GM21717 (cell line): ENCODE measurements around the gene MCM7.

Source experiments
- ATAC-seq: cut with Tn5 transposase; IDR thresholded peaks from one replicate; pipeline ENCODE4 v1.9.1; 2021; ENCODE audit warnings: mild to moderate bottlenecking, moderate library complexity; ENCODE audit not compliant: unreplicated experiment

The MCM7 gene

GRCh38 chr7:100098913-100099312 lies 2.3 kb downstream of the MCM7 start:
- no peak for ATAC-seq

DNA sequence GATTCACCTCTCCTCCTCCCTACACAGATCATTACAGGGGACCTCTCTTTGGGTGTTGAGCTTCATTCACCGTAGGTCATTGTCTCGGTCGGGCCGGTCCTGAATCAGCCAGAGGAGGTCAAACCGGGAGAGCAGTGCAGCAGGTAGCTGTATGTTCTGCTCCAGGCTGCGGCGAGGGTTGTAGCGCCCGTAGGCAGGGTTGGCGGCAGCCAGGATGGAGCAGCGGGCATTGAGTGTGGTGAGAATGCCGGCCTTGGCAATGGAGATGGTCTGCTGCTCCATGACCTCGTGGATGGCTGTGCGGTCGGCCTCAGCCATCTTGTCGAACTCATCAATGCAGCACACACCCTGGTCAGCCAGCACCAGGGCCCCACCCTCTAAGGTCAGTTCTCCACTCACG lies 5.5 kb downstream of the MCM7 start:
- ATAC-seq: no peak

- no peak for ATAC-seq
These were observed 5.9 kb downstream of the MCM7 start for GRCh38 chr7:100095289-100095688.

GRCh38 chr7:100093925-100094486 lies 7.2 kb downstream of the MCM7 start:
- no peak for ATAC-seq

GRCh38 chr7:100093498-100093897 lies 7.7 kb downstream of the MCM7 start:
- ATAC-seq: no peak

DNA sequence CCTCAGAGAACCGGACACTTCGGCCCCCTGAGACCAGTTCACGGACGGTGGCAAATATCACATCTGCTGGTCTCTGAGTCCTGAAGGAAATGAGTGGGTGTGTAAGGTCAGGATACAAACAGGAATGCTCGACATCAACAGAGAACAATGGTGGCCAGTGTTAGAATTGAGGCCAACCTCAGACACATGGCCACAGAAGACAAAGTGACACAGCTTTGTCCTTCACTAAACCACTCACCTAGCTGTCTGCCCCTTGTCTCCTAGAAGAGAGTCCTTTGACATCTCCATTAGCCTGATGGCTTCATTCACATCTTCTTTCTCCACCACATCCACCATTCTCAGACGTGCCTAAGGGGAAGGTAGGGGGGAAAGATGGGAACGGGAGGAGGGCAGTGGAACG lies 8.1 kb downstream of the MCM7 start:
- no peak for ATAC-seq

DNA sequence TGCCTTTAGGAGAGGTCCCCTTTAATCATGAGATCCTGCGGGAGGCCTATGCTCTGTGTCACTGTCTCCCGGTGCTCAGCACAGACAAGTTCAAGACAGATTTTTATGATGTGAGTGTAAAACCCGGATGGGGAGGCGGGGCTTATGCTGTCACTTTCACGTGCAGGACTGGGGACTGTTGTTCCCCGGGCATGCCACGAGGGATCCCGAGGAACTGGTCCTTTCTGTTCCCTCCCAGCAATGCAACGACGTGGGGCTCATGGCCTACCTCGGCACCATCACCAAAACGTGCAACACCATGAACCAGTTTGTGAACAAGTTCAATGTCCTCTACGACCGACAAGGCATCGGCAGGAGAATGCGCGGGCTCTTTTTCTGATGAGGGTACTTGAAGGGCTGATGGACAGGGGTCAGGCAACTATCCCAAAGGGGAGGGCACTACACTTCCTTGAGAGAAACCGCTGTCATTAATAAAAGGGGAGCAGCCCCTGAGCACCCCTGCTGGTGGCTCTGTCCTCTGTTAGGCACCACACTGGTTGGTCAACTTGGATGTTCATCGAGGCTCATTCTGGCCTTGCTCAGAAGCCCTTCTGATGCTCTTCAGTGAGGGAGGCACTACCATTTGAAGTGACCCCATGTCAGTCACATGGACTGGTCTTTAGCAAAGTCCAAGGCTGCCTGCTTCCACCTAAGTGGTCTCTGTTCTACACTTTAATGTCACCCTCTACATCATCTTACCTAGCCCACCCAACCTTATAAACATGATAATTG lies 9.6 kb downstream of the MCM7 start:
- no peak for ATAC-seq

GRCh38 chr7:100090527-100091410 lies 10.4 kb downstream of the MCM7 start:
- ATAC-seq: no peak

GRCh38 chr7:100089458-100090196 lies 11.6 kb downstream of the MCM7 start:
- no peak for ATAC-seq

DNA sequence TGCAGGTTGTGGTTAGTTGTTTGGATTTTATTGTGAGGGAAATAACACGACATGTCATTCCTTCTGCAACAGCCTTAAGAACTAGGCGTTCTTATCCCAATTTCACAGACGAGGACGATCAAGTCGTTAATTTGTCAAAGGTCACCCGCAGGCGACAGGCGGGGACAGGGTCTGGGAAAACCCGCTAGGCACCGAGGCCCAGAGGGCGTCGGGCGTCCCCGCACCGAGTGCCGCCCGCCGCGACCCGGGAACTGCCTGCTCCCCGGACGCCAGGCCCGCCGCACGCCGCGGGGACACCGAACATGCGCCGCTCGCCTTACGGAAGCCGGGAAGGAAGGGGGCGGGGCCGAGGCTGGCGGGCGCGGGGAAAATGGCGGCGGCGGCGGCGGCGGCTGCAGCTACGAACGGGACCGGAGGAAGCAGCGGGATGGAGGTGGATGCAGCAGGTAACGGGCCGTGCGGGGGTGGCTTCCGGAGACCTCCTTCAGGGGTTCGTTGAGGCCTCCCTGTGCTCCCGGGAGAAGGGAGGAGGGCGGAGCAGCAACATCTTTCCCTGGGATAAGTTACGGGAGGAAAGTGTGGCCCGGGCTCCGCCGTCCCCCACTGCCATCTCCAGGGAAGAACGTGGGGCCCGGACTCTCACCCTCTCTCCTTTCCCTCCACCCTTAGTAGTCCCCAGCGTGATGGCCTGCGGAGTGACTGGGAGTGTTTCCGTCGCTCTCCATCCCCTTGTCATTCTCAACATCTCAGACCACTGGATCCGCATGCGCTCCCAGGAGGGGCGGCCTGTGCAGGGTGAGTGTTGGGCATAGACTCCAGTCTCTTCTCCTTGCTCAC lies 12.4 kb downstream of the MCM7 start, which contains the start of gene COPS6:
COPS6 (plus strand) TSS at position 349 of the 837 bp plus-strand sequence; CDS start at position 371, 22 bp downstream.
- ATAC-seq: no peak

DNA sequence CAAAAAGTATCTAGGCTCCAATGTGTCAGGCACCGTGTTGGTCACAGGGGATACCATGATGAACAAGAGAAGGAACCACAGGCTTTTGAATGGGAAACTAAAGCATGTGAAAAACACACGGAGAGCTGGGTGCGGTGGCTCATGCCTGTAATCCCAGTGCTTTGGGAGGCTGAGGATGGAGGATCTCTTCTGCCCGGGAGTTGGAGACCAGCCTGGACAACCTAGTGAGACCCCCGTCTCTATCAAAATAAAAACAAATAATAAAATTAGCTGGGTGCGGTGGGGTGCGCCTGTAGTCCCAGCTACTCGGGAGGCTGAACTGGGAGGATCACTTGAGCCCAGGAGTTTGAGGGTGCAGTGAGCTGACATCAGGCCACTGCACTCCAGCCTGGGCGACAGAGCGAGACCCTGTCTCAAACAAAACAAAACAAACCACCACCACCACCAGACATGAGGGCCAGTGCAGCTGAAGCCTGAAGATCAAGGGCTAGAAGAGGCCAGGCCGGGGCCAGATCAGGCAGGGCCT lies 13.0 kb downstream of the MCM7 start:
- ATAC-seq: no peak

GRCh38 chr7:100087055-100087750 lies 14.0 kb downstream of the MCM7 start:
- no peak for ATAC-seq

DNA sequence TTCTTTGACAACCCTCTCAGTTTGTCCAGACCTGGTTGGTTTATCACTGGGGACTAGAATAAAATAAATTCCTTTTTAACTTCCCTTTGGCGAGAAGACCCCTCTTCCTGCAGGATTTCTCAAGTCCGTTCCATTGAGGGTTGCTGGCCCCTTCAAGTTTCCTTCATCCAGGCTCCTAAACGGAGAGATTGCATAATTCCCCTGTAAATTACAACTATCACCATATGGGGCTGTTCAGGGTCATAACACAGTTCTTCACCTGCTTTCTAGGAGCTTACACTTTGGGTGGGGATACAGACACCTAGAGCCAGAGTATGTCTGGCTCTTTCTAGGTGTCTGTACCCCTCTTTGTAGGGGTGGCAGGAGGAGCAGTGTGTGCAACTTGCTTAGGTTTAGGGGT lies 15.7 kb downstream of the MCM7 start:
- no peak for ATAC-seq

DNA sequence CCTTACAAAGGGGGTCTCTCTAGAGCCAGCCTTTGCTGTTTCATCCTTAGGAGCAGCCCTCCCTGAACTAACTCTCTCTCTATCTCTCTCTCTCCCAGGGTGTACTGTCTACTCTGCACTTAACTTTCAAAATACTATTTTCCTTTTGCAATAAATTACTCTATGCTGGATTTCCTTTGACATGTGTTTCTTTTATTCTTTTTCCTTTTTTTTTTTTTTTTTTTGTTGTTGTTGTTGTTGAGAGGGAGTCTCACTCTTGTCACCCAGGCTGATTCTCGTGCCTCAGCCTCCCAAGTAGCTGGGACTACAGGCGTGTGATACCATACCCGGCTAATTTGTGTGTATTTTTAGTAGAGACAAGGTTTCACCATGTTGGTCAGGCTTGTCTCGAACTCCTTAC lies 18.2 kb downstream of the MCM7 start:
- no peak for ATAC-seq

GRCh38 chr7:100081535-100082102 lies 19.6 kb downstream of the MCM7 start, which contains the start of gene ZNF3:
ZNF3 (minus strand) TSS chr7:100081723; CDS start chr7:100077357, 4,366 bp downstream.
- ATAC-seq: peak; percentile 70

DNA sequence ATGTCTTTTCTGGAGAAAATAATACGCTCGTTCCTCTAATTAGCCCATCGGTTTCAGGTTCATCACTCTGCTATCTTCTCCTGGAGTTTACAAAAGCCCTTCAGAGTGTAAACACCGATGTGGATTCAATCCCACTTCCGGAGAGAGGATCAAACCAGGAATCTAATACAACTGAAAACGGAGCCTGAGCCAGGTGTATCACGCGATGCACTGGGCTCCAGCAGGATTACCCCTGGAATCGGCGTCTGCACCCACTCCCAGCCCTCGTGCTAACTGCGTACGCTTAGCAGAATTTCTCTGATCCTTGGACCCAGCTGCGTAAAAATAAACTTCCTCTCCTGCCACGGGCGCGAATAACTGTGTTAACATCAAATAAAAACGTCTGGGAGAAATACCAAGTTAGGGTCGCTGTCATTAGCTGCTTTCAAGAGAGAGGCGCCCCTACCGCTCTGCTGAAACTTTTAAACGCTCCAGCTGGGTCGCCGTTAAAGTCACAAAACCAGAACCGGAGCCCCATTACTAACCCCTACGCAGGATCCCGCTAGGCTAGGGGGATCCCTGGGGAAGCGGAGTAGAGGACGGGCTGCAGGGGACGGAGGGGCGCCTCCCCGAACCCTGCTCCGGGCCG lies 20.2 kb downstream of the MCM7 start:
- peak; percentile 2 for ATAC-seq

GRCh38 chr7:100079024-100079560 lies 22.1 kb downstream of the MCM7 start:
- no peak for ATAC-seq

- ATAC-seq: no peak
These were observed 24.0 kb downstream of the MCM7 start for GRCh38 chr7:100077205-100077604.
